Natural killer cell treated with Interleukin-12 subunit alpha and Interleukin-12 subunit beta and Interleukin-15 and Interleukin-18, amount 100 ng/mL, for 72 hours (primary cell): Measurements from ENCODE around the gene LAMA5. TPM values are rescaled to one million over a fixed set of nuclear protein-coding genes. Genes with fewer than 3 reads are reported as not detected.

Experiments
- ATAC-seq, 2 donors: fragments of 150-1000 bp; cut with Tn5 transposase in 1 of 2; sonication (Bioruptor Pico), chemical (Tn5 transposase) in 1 of 2; 2 replicates each; pipeline ENCODE4 v1.10.0; 2021
- DNase-seq: peaks from one replicate; pipeline ENCODE4 v3.0.0; 2022; ENCODE audit warnings: low spot score
- H3K27ac Mint-ChIP-seq, 2 donors: 1 replicate in 1 of 2; 2 replicates in 1 of 2; pipeline ENCODE4 v1.8.0; 2022; ENCODE audit warnings: mixed read lengths in 2 of 2, mild to moderate bottlenecking in 1 of 2, moderate library complexity in 1 of 2
- H3K27me3 Mint-ChIP-seq, 2 donors: 1 replicate in 1 of 2; 2 replicates in 1 of 2; pipeline ENCODE4 v1.8.0; 2022; ENCODE audit warnings: mixed read lengths in 2 of 2
- H3K36me3 Mint-ChIP-seq: one replicate; pipeline ENCODE4 v1.8.0; 2022; ENCODE audit warnings: mixed read lengths
- H3K4me1 Mint-ChIP-seq, 2 donors: 1 replicate in 1 of 2; 2 replicates in 1 of 2; pipeline ENCODE4 v1.8.0; 2022; ENCODE audit warnings: low read depth in 2 of 2, mixed read lengths in 2 of 2, mild to moderate bottlenecking in 1 of 2
- H3K4me3 Mint-ChIP-seq: one replicate; pipeline ENCODE4 v1.8.0; 2022; ENCODE audit warnings: mixed read lengths
- H3K9me3 Mint-ChIP-seq: 2 replicates; pipeline ENCODE4 v1.8.0; 2022; ENCODE audit warnings: mixed read lengths
- total RNA-seq, 2 donors: library from RNA; stranded (reverse); gene quantifications; one replicate each; pipeline ENCODE4 v1.2.3, GENCODE V29; 2022

Gene LAMA5
- total RNA-seq, 2 donors from 2014 or later: 1.5 to 1.9 TPM

DNA sequence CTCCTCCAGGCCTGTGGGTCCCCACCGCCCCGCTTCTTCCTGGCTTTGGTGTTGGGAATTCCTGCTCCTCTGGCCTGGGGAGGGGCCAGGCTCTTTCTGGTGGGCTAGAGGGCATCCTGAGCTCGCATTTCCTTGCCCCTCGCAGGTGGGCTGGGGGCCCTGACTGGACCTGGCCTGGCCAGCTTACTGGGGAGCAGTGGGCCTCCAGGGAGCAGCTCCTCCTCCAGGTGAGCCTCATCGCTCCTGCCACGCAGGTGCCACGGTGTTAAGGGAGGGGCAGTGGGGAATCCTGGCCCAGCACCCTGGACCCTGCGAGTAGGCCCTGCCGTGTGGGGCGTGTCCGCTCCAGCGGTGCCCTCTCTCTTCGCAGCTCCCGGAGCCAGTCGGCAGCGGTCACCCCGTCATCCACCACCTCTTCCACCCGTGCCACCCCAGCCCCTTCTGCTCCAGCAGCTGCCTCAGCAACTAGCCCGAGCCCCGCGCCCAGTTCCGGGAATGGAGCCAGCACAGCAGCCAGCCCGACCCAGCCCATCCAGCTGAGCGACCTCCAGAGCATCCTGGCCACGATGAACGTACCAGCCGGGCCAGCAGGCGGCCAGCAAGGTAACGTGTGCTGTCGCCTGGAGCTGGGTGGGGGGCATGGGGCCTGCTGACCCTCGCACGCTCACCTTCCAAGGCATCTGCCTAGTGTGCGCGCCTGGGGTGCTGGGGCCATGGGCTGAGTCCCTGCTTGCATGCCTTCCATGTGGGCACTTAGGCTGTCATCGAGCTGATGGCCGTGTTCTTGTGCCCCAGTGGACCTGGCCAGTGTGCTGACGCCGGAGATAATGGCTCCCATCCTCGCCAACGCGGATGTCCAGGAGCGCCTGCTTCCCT is 59.6 kb downstream of the LAMA5 start:
- Mint-ChIP-seq H3K36me3 (peaks cover 5% of the 10 kb centered on the region), H3K27me3 (no peaks in the 10 kb centered on the region), H3K4me1 (peaks cover 11 to 21% of the 10 kb centered on the region in 2 donors), H3K27ac (no peak overlapping the region), H3K9me3 (no peaks in the 10 kb centered on the region), H3K4me3 (no peak overlapping the region)
- DNase-seq (peak; percentile 60), ATAC-seq (no peak)

DNA sequence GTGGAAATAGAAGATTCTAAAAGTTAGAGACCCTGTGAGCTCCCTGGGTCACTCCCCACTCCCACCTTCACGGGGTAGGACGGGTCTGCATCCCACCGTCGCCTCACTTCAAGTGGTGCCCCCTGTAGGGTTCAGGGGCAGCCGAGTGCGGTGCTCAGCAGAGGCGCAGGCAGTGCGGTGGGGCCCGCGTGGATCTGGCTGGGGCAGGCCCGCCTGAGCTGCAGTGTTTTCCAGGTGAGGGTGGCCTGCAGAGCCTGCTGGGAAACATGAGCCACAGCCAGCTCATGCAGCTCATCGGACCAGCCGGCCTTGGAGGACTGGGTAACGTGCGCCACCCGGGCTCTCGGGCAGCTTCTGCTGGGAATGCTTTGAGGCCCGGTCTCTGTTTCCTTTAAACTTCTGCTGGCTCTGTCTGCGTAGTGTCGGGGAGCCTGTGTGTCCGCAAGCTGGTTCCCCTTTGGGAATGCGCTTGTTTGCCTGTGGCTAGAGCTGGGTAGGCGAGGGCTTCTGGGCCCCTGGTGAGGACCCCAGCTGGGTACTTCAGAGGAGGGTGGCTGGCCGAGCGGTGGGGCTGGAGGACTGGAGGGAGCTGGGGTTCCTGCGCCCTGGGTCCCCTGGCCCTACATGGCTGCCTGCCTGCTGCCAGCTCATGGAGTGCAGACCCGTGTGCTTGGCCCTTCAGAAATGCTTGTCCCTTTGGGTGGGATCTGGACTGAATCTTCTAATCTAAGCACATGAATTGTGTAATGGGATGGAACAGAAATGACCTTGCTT is 60.5 kb downstream of the LAMA5 start:
- Mint-ChIP-seq H3K27me3 (no peaks in the 10 kb centered on the region), H3K36me3 (peaks cover 5% of the 10 kb centered on the region), H3K4me3 (no peak overlapping the region), H3K4me1 (peaks cover 16 to 27% of the 10 kb centered on the region in 2 donors), H3K27ac (no peak overlapping the region), H3K9me3 (no peaks in the 10 kb centered on the region)
- ATAC-seq (no peak), DNase-seq (peak; percentile 55)

DNA sequence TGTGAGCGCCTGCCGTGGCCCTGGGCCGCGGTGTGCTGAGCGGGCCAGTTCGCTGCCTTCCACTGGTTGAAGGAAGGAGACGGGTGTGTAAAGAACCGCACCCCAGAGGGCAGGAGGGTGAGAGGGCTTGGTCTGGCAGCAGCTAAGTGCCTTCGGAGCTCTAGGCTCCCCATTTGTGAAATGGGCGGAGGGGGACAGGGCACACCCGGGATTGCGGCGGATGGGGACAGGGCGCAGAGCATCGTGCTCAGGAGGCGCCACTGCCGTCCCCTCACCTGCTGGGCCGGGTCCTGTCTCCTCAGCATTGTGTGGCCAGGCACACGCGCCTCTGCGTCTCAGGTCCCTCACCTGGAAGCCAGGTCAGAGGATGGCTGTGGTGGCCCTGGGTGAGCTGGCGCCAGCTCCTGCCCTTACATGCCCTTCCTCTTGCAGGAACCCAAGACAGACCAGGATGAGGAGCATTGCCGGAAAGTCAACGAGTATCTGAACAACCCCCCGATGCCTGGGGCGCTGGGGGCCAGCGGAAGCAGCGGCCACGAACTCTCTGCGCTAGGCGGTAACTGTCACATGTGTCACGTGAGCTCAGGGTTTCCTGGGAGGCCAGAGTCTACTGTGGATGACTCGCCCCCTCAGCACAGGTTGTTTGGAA is 61.2 kb downstream of the LAMA5 start:
- ATAC-seq: no peak
- peaks cover 20 to 32% of the 10 kb centered on the region in 2 donors for H3K4me1 Mint-ChIP-seq
- H3K4me3 Mint-ChIP-seq: peak overlapping the region; percentile 98
- H3K36me3 Mint-ChIP-seq: peaks cover 5% of the 10 kb centered on the region
- peak; percentile 57 for DNase-seq
- no peaks in the 10 kb centered on the region for H3K9me3 Mint-ChIP-seq
- H3K27me3 Mint-ChIP-seq: no peaks in the 10 kb centered on the region
- peak overlapping the region; percentile 44 to 50 for H3K27ac Mint-ChIP-seq

DNA sequence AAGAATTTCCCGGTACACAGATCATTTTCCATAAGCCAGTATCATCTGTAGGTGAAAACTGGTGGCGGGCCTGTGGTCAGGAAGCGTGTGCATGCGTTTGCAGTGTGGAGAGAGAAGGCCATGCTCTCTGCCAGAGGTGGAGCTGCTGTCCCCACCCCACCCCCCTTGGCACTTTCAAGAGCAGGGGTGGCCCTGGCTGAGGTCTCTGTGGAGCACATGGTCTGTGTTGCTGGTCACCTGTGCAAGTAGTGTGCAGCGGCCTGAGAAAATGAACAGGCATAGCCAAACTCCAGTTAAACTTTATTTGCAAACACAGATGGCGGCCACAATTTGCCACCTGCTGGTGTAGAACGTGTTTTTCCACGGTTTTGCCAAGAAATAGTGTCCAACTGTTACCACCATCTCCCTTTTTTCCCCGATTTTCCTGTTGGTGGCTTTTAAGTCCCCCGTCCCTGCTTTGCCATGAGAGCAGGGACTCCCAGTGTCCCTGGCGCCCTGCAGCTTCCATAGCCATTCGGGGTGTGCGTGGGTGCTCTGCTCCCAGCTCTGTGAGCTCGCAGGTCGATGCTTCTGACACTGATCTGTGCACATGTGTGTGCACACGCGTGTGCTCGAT is 61.9 kb downstream of the LAMA5 start:
- Mint-ChIP-seq H3K9me3 (no peaks in the 10 kb centered on the region), H3K27ac (peak overlapping the region; percentile 50 to 72), H3K36me3 (peaks cover 5% of the 10 kb centered on the region), H3K4me3 (peak overlapping the region; percentile 98), H3K4me1 (peaks cover 20 to 32% of the 10 kb centered on the region in 2 donors), H3K27me3 (no peaks in the 10 kb centered on the region)
- DNase-seq (no peak), ATAC-seq (no peak)

DNA sequence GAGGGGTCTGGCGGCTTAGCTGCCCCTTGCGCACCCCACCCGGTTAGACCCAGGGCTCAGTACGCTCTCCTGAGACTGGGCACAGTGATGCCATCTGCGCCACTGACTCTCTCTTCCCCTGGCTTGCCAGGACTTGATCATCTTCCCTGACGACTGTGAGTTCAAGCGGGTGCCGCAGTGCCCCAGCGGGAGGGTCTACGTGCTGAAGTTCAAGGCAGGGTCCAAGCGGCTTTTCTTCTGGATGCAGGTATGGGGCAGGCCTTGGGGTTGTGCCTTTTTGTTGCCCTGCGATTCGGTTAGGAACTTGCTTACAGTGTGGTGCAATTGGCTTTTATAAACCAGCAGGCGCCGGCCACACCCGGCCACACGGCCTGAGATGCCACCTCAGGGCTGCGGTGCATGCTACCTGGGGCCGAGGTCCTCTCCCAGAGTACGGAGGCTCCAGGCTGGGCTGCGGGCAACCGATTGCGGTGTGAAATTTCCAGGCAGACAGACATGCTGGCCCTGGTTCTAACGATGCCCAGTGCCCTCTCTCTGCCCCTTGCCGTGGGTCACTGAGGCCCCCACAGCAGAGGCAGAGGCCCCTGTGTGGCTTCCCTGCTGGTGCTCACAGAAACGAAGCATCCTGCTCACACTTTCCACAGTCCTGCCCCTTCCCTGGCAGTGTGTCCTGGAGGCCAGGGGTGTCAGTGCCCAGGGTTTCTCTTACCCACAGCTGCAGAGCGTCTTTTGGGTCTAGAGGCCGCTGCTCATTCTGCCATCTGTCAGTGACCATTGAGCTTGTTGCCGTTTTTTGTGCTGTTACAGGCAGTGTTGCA is 62.6 kb downstream of the LAMA5 start:
- ATAC-seq (no peak), DNase-seq (peak; percentile 51)
- Mint-ChIP-seq H3K27ac (peak overlapping the region; percentile 72 to 85), H3K4me1 (peaks cover 20 to 32% of the 10 kb centered on the region in 2 donors), H3K9me3 (no peaks in the 10 kb centered on the region), H3K36me3 (peaks cover 5% of the 10 kb centered on the region), H3K4me3 (peak overlapping the region; percentile 98), H3K27me3 (no peaks in the 10 kb centered on the region)

DNA sequence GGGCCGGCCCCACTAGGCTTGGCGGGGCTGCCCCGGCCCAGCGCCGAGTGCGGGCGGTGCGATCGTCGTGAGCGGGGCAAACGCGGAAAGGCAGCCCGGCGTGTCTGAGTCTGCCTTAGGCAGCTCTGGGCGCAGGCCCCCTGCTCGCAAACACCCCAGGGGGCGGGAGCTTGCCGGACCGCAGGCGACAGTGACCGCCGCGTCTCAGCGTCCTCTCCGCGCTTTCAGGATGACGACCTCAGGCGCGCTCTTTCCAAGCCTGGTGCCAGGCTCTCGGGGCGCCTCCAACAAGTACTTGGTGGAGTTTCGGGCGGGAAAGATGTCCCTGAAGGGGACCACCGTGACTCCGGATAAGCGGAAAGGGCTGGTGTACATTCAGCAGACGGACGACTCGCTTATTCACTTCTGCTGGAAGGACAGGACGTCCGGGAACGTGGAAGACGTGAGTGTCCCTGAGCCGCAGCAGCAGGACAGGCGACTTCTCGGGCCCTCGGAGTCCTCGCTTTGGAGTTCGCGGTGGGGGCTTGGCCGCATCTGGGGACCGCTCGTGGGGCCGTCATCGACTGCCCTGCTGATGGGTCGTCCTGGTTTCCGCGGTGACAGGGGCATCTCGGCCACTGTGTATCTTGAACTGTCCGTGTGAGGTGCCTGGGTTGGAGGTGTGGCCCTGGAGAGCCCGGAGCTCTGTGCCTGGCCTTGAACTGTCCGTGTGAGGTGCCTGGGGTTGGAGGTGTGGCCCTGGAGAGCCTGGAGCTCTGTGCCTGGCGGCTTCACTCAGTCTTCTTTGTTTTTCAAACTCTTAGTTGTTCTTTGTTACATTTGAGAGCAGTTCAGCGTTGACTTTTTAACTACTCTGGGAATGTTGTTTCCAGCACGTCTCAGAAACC is 63.5 kb downstream of the LAMA5 start:
- Mint-ChIP-seq H3K36me3 (peaks cover 5% of the 10 kb centered on the region), H3K9me3 (no peaks in the 10 kb centered on the region), H3K4me3 (peak overlapping the region; percentile 98), H3K27ac (peak overlapping the region; percentile 72 to 85), H3K4me1 (peaks cover 20 to 32% of the 10 kb centered on the region in 2 donors), H3K27me3 (no peaks in the 10 kb centered on the region)
- ATAC-seq (peak; percentile 0 to 8), DNase-seq (peak; percentile 65)

DNA sequence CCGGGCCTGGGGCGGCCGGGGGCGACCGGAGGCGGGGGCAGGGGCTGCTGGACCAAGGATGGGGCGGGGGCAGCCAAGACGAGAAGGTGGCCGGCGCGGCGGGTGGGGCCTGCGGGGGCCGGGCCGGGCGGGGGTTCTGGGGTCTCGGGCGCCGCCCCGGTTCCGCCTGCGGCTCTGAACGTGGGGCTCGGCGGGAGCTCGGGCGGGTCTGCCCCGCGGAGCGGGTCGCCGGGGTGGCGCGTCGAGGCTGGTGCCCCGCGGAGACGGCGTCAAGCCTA is 64.1 kb downstream of the LAMA5 start:
- ATAC-seq (no peak), DNase-seq (no peak)
- Mint-ChIP-seq H3K27ac (peak overlapping the region; percentile 100), H3K4me1 (peaks cover 20 to 32% of the 10 kb centered on the region in 2 donors), H3K4me3 (peak overlapping the region; percentile 98), H3K36me3 (peaks cover 5% of the 10 kb centered on the region), H3K9me3 (no peaks in the 10 kb centered on the region), H3K27me3 (no peaks in the 10 kb centered on the region)

DNA sequence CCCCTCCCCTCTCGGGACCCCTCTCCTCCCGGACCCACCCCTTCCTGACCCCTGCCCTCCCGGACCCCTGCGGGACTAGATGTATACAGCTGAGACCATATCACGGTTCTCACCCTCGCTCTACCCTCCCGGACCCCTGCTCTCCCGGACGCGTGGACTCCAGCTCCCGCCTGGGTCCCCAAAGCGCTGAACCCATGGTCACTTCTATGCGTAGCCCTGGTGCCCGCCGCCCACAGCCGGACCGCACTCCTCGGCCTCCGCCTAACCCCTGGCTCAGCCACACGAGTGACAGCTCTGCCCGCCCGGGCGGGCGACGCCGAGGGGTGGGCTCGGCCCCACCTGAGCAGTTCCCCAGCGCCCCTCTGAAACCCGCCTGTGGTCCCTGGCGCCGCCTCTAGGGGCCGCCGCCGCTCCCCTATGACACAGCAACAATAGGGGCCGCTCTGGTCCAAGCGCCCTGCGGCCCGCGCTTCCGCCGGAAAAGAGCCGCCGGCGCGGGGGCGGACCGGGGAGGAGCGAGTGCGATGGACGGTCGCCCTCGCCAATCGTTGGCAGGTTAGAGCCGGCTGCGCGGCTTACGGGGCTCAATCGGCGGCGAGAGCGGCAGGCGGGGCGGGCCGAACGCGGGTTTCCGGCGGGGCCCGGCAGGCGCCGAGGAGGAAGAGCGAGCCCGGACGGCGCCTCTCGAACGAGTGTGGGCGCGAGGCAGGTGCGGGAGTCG is 64.6 kb downstream of the LAMA5 start, which contains the start of gene ADRM1:
Gene ADRM1, plus strand, starts transcription at position 657 of the 721 bp plus-strand sequence. CDS start 572 bp downstream, outside the sequence.
- H3K36me3 Mint-ChIP-seq: peaks cover 5% of the 10 kb centered on the region
- peak within 1 kb of the TSS; percentile 98 for H3K4me3 Mint-ChIP-seq
- H3K4me1 Mint-ChIP-seq: peaks cover 20 to 32% of the 10 kb centered on the region in 2 donors
- ATAC-seq (peak; percentile 92 to 93), DNase-seq (peak; percentile 98)
- H3K27me3 Mint-ChIP-seq: no peaks in the 10 kb centered on the region
- H3K27ac Mint-ChIP-seq: peak within 1 kb of the TSS; percentile 100
- H3K9me3 Mint-ChIP-seq: no peaks in the 10 kb centered on the region

DNA sequence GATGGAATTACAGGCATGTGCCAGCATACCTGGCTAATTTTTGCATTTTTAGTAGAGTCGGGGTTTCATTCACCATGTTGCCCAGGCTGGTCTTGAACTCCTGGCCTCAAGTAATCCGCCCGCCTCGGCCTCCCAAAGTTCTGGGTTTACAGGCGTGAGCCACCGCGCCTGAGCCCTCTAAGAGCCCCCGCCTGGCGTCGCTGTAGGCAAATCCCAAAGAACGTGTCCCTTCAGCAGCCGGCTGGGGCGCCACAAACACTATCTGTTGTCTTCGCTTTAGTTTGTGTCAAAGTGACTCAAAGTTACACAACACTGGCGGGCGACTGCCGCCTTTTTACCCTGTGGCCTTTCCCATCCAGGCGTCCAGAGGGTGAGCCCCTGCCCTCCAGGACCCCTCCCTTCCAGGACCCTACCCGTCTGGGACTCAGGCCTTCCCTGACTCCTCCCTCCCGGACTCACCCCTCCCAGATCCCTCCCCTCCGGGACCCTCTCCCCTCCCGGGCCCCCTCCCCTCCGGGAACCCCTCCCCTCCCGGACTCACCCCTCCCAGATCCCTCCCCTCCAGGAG is 65.3 kb downstream of the LAMA5 start:
- ATAC-seq (peak; percentile 63 to 76), DNase-seq (peak; percentile 94)
- Mint-ChIP-seq H3K27ac (peak overlapping the region; percentile 100), H3K9me3 (no peaks in the 10 kb centered on the region), H3K27me3 (no peaks in the 10 kb centered on the region), H3K4me1 (peaks cover 20 to 32% of the 10 kb centered on the region in 2 donors), H3K4me3 (peak overlapping the region; percentile 98), H3K36me3 (peaks cover 5% of the 10 kb centered on the region)

DNA sequence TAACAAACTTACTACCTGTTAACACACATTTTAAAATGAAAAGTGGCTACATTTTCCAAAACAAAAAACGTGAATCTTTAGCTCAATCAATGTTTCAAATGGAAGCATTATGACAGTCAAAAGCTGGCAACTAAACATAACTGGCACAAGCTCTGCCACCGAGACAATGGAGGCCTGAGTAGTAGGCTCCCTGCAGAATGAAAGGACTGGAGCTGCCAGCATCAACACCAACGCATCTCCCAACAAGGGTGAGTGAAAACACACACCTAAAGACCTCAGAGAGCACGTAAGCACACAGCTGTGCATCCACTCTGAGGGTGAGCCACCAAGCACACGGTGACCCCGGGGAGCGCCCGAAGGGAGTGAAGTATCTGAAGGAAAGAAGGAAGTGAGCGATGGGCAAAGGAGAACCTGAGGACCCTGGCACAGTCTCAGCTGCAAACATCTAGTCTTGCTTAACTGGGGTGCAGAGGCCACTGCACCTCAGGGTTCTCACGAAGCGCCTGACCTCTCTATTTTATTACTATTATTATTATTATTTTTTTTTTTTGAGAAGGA is 65.9 kb downstream of the LAMA5 start:
- peak overlapping the region; percentile 55 for H3K4me3 Mint-ChIP-seq

DNA sequence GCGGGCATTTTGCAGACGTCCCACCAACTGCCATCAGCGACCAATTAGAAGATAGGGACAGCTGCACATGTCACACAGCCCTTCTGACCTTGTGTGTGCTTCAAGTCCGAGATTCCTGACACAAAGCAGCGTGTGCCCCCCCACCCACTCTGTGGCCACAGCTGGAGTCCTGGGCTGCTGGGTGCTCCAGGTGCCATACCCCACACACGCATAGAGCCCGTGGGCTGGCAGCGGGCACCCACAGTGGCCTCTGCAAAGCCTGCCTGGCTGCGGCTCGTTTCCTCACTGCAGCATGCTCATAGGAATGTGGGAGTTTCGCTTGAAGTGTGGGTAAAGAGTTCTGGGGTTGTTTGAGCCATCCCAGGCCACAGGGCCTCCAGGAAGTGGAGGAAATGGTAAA is 66.8 kb downstream of the LAMA5 start:
- H3K36me3 Mint-ChIP-seq: peaks cover 5% of the 10 kb centered on the region

More for the DNA sequence above, 65.9 kb downstream of the LAMA5 start:
- Mint-ChIP-seq H3K9me3 (no peaks in the 10 kb centered on the region), H3K36me3 (peaks cover 5% of the 10 kb centered on the region), H3K4me1 (peaks cover 20 to 32% of the 10 kb centered on the region in 2 donors), H3K27ac (peak overlapping the region in 1 of 2 donors; percentile 100), H3K27me3 (no peaks in the 10 kb centered on the region)
- DNase-seq (no peak), ATAC-seq (no peak)

More for the DNA sequence above, 66.8 kb downstream of the LAMA5 start:
- H3K9me3 Mint-ChIP-seq: no peaks in the 10 kb centered on the region
- peaks cover 16 to 27% of the 10 kb centered on the region in 2 donors for H3K4me1 Mint-ChIP-seq
- H3K4me3 Mint-ChIP-seq: no peak overlapping the region
- no peak for DNase-seq
- ATAC-seq: no peak
- no peaks in the 10 kb centered on the region for H3K27me3 Mint-ChIP-seq
- no peak overlapping the region for H3K27ac Mint-ChIP-seq
